UCSD-AML1 (cell line): ENCODE data around the gene PSMD8.

ENCODE experiments used
- DNase-seq: peaks from one replicate; lab custom pipeline; 2025; ENCODE audit not compliant: unreplicated experiment; lab: John Stamatoyannopoulos, UW

Gene PSMD8

DNA sequence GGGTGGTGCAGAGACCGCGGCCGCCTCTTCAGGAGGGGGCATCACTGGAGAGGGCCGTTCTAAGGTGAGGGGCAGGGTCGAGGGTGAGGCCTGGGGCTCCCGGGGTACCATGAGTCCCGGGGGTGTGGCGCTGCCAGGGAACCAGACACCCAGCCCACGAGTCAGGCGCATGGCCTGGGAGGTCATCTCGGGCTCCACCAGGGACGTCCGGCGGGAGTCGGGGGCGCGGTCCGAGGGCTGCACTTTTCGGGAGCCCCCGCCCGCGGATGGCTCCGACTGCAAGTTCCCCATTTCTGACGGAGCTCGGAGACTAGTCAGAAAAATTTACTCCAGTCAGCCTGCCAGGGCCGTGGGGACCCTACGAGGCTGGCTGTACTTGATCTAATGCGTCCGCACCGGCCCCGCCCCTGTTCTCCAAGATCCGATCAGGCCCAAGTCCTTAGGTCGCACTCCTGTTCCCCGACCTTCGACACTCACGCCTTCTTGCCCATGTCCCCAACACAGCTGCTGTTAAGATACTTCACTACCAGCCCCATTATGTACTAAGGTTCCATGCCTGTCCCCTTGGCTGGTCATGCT lies 12.7 kb downstream of the PSMD8 start:
- no peak for DNase-seq

DNA sequence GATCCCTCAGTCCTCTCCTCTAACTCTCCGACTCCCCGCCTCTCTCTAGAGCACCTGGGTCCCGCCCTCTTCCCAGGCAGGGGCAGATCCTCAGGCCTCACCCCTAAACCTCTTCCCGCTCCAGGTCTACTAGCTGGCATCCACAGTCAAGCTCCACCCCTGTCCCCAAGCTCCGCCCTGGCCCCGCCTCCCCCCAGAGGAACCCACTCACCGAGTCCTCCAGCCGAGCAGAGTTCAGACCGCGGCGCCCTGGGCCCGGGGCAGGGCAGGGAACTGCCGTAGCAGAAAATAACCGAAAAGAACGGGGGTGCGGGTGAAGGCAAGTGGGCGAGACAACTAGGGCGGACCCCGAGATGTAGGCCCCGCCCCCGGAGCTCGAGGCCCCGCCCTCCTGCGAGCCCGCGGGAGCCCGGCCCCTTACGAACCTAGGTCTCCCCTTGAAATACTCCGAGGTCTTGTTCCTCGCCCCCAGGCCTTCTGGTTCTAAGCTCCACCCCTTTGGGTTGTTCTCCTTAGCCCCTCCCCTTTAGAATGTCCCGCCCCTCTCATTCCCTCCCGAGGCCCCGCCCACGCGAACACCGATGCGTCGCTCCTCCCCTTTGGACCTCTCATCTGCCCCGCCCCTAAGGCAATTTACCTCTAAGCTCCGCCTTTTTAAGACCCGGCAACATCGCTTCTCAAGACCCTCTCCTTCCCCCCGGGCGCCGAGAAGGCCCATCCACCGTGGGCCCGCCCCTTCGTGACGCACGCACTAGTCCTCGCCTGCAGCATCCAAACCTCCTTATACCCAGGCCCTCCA lies 13.4 kb downstream of the PSMD8 start, which contains the start of gene GGN:
TSS of gene GGN (minus strand) at position 485 of the 799 bp plus-strand sequence. CDS start 773 bp downstream, outside the sequence.
- peak; percentile 86 for DNase-seq

DNA sequence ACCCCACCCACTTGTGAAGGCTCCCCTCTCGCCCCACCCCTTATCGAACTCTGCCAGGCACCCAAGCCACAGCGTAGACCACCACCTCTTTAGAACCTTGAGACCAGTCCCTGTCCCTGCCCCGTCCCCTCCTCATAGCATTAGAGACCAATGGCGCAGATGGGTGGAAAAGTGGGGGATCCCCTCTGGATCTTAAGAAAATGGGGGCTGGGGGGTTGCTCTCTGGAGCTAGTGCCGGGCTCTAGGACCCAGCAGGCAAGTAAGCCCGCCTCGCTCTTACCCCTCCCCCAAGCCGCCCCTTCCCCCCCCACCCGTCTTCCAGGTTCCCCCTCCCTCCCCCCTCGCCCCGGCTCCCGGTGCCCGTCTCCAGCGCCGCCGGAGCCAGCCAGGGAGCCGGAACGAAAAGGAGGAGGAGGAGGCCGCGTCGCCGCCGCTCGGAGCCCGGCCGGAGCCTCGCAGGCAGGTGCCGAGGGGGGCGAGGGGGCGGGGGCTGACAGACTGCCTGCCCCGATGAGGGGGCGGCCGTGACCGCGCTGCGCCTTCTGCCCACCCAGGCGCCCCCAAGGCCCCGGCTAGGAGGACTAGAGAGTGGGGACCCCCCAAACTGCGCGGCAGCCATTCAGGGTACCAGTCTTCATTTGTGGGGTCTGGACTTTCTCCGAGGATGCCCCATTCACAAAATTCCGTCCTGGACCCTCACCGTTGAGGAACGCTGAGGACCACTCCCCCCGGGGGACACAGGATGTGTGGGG lies 14.2 kb downstream of the PSMD8 start, which contains the start of gene SPRED3:
TSS of gene SPRED3 (plus strand) at position 349 of the 752 bp plus-strand sequence. CDS start 1,606 bp downstream, outside the sequence.
- no peak for DNase-seq

DNA sequence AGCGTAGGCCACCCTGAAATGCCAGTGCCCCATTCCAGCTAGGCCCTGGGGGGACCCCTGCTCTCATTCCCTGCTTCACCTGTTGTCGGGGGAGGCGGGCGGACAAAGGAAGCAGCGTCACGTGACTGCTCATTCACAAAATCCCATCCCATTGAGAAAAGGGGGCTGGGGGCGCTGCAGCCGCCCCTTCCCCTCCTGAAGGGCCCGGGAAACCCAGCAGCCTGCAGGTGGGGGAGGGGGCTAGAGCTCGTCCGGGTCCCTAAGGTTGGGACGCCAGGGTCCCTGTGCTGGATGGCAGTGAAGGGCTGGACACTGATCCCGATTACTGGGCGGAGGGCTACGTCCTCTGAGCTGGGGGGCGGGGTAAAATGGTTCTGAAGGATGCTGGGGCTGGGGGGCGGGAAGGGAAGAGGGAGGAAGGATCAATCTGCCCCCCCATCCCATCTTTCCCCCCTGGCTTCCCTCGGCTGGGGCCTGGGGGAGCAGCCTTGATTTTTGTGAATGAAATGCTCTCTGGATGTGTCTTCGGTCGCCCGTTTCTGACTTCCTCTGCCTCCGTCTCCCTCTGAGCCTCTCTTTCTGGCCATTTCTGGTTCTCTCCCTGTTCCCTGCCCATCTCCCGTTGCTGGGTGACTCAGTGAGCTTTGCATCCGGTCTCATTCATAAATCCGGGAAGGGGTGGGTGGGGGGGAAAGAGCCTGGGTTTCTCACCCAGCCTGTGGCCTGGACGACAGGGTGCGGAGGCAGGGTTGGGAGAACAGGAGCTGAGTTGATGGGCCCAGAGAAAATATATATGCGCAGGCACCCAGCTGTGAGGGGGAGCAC lies 14.9 kb downstream of the PSMD8 start:
- no peak for DNase-seq

DNA sequence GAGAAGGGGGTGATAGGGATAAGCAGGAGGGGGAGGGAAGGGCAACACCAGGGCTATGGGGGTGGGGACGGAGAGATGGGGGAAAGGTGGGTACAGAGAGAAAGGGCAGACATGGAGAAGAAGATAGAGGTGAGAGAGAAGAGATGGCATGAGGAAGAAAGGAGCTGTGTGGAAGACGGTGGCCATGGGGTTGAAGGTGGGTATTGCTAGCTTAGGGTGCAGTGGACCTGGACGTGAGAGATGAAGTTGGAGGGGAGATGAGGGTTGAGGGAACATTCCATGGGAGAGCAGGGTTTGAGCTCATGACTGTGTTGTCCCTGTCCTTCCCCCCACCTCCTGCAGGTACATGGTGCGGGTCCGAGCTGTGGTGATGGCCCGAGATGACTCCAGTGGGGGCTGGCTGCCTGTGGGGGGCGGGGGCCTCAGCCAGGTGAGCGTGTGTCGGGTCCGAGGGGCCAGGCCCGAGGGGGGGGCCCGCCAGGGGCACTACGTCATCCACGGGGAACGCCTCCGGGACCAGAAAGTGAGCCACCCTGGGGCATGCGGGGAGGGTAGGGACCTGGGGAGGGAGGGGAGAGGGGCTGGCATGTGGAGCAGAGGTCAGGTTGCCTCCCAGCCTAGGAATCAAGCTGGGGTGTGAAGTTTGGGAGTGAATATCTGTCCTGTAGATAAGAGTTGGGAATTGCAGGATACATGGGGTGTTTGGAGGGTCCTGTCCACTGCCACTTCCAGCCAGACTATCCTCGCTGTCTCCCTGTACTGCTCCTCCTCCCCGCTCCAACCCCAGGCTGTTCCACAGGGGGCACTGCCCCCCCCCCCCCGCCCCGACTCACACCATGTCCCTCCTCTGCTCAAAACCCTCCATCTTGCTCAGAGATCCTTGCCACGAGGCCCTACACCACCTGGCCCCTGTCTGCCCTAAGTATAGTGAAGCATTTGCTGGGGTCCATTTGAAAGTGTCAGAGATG lies 15.9 kb downstream of the PSMD8 start:
- no peak for DNase-seq

DNA sequence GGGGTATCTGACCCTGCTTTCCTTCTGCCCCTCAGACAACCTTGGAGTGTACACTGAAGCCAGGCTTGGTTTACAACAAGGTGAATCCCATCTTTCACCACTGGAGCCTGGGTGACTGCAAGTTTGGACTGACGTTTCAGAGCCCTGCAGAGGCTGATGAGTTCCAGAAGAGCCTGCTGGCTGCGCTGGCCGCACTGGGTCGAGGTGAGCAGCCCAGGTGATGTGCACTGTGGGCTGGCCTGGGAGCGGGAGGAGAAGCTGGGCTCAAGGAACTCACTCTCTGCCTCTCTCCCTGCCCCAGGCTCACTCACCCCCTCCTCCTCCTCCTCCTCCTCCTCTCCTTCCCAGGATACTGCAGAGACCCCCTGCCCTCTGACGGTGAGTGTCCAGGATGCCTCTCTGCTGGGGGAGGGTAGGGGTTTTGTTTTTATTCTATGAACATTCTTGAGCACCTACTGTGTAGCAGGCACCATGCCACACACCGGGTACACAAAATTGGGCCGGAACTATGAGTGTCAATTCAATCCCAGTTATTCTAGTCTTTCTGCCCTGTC lies 17.6 kb downstream of the PSMD8 start:
- no peak for DNase-seq

DNA sequence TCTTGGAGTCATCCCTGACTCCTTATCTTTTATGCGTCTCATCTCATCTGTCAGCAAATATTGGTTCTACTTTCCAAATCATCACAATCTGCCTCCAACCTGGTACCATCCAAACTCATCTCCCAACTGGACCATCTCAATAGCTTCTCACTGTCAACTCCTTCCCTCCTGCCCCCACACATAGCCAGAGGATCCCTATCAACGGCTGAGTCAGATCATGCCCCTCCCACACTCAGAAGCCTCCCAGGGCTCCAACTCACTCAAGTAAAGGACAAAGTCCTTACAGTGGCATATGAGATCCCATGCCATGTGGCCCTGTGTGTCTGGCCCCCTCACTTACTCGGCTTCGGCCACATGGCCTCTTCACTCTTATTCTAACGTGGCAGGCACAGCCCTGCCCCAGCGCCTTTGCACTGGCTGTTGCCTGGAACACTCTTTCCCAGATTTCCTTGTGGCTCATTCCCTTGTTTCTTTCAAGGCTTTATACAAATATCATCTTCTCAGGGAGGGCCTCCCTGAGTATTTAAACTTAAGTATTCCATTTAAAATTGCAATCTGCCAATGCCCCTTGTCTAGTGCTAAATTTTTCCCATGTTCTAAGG lies 18.4 kb downstream of the PSMD8 start:
- DNase-seq, result no peak

DNA sequence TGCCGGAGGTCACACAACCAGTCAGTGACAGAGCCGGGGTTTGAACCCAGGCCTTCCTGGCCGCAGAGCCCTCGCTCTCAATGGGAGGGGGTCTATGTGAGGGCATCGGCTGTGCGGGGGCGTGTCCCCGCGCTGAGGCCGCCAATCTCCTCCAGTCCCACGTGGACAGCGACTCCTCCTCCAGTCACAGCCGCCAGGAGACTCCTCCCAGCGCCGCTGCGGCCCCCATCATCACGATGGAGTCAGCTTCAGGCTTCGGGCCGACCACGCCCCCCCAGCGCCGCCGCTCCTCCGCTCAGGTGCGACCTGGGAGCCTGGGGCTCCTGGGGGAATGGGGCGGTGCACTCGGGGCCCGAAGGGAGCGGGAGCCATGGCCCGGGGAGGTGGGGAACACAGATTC lies 20.1 kb downstream of the PSMD8 start:
- no peak for DNase-seq

DNA sequence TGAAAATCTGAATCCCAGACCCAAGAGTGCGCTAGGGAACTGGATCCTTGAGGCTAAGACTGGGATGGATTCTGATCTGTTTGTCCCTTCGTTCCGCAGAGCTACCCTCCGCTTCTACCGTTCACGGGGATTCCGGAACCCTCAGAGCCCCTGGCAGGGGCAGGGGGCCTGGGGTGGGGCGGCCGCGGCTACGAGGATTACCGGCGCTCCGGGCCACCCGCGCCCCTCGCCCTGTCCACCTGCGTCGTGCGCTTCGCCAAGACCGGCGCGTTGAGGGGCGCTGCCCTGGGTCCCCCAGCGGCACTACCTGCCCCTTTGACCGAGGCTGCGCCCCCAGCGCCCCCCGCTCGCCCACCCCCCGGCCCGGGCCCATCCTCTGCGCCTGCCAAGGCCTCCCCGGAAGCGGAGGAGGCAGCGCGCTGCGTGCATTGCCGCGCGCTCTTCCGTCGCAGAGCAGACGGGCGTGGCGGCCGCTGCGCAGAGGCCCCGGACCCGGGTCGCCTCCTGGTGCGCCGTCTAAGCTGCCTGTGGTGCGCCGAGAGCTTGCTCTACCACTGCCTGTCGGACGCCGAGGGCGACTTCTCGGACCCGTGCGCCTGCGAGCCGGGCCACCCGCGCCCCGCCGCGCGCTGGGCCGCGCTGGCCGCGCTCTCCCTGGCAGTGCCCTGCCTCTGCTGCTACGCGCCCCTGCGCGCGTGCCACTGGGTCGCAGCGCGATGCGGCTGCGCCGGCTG lies 21.2 kb downstream of the PSMD8 start:
- DNase-seq, result no peak

DNA sequence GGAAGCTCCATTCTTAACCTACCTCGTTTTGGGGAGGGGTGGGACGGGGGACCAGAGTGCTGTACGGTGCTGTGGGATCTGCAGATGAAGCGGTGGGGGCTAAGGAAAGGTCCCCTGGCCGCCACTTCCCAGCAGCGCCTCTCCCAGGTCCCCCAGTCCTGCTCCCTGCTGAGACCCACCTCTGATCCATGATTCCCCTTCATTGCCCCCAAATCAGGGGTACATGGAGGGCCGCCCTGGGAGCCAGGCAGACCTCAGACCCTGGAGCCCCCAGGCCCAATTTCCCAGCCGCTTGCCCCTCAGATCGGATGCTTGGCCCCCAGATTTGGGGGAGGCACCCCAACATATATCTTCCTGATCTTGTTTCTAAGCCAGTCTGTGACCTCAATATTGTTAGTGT lies 24.7 kb downstream of the PSMD8 start:
- no peak for DNase-seq

DNA sequence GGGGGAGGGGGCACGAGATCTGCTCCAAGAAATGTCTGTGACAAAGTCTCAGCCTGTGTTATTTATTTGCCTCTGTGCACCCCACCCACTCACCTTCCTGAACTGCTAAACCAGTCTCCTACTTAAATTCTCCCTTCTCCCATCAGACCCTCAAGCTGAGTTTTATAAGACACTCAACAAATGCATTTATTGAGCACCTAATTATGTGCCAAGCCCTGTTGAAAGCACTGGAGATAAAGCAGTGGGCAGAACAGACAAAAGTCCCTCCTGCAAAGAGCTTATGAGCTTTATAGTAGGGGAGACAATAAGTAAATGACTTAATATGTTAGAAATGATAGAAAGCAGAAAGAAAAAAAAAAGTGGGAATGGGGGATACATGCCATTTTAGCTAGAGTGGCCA lies 25.2 kb downstream of the PSMD8 start:
- DNase-seq, result no peak

DNA sequence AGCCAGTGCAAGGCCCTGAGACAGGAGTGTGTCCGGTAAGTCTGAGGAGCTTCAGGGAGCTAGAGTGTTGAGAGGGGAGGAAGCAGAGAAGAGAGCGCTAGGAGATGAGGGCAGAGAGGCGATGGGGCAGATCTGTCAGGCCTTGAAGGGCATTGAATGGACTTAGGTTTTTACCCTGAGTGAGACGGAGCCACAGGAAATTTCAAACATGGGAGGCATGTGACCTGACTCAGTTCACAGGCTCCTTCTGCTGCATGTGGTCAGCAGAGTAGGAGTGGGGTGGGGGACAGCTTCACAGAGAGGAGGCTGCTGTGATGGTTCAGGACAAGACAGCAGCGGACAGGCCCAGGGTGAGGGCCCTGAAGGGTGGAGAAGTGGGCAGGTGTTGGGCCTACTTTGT lies 26.0 kb downstream of the PSMD8 start:
- no peak for DNase-seq

DNA sequence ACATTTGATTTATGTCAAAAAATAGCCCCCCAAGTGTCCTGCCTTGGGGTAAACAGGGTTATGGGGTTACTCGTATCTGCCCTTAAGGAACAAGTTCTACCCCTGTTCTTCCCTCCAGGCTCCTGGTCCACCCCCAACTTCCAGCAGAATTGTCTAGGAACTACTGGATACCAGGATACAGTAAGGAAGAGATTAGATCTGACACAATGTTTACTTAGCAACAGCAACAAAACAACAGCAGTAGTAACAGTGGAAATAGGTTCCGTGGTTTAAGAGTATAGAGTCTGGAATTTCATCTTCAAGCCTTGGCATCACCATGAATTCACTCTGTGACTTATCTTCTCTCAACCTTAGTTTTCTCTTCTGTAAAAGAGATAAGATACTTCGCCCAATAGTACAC lies 26.8 kb downstream of the PSMD8 start:
- no peak for DNase-seq

DNA sequence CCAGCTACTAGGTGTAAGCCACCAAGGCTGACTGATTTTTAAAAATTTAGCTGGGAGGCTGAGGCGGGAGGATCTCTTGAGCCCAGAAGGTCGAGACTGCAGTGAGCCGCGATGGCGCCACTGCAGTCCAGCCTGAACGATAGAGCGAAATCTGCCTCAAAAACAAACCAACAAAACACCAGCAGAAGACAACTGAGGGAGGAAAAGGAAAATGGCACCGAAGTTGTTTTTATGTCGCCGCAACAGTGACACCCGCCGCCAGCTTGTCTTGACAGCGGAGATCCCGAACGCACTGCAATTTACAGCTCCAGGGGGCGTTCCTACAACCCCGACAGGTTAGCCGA lies 28.2 kb downstream of the PSMD8 start:
- no peak for DNase-seq

DNA sequence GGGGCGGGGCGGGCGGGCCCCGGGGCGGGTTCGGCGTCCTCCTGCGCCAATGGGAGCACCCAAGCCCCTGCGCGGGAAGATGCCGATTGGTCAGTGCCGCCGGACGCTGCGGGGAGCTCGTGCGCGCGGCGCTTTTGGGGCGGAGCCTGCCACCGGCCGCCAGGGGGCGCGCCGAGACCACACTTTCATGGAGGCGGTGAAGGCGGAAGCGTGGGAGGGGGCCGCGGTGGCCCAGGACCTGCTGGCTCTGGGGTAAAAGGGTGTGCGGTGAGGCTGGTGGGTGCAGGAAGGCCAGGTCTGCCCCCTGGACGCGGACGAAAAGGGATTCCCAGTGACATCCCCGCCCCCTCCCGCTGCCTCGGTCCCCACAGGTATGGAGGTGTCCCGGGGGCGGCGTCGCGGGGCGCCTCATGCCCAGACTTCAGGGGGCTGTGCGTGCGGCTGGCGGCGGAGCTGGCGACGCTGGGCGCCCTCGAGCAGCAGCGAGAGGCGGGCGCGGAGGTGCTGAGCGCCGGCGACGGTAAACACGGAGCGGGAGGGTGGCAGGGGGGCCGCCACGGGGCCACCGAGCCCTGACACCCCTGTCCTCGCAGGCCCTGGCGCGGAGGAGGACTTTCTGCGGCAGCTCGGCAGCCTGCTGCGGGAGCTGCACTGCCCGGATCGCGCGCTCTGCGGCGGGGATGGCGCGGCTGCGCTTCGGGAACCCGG lies 28.8 kb downstream of the PSMD8 start, which contains the start of gene FAM98C:
TSS of gene FAM98C (plus strand) at position 127 of the 708 bp plus-strand sequence. CDS start at position 188, 61 bp downstream.
- peak; percentile 98 for DNase-seq

DNA sequence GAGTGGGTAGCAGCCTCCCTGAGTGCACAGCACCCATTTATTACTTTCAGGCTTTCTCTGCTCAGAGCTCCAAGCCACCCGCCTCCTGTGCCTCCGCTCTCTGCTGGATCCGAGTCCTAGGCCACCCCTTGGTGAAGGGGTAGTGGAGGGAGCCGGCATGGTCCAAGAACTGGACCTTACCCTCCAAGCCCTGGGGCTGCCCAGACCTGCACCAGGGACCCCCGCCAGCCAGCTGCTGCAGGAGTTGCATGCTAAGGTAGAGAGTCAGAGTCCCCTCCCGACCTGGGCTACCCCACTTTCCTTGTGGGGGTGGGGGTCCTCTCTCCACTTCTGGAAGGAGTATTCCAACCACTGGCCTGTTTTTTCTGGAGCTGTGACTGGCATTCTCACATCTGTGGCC lies 30.5 kb downstream of the PSMD8 start:
- no peak for DNase-seq

DNA sequence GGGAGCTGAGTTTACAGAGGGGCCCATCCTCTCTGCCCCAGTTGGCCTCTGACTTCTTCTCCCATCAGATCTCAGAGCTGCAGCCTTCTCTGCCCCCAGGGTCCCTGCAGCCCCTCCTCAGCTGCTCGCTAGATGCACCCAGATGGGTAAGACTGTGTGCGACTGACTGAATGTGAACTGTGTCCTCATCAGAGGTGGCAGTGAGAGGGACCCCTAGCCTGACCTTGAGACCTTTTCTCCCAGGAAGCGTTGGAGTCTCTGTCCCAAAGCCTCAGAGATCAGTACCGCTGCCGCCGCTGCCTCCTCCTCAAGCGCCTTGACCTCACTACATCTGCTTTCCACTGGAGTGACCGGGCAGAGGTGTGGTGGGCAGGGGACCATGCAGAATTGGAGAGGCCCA lies 30.9 kb downstream of the PSMD8 start:
- DNase-seq, result no peak

DNA sequence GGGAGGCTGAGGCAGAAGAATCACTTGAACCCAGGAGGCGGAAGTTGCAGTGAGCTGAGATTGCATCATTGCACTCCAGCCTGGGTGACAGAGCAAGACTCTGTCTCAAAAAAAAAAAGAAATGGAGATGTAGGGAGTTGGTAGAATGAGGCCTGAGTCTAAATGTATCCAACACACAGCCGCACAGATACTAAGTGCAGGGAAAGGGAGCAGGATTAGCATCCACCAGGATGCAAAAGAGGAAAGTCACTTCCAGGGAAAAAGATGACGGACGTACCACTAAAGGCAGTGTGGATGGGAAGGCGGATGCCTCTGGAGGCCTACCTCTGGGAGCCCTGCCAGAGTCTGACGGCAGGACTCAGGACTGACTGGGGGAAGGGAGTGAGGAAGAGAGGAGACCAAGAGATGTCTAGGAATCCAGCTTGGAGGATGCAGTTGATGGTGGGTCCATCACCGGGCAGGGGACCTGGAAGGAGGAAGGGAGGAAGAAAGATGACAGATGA lies 35.3 kb downstream of the PSMD8 start:
- DNase-seq, result no peak
